ENCODE results near the gene ZDHHC14. TPM values are rescaled to one million over a fixed set of nuclear protein-coding genes. Genes with fewer than 3 reads are reported as not detected.

The ZDHHC14 gene
- total RNA-seq, 1 experiment from 2014 or later: 3.2 TPM

- Histone ChIP-seq H3K4me1 (ENCODE audit: insufficient read depth, low read length, poor library complexity, severe bottlenecking) (no peaks in the 10 kb centered on the region), H3K9me3 (ENCODE audit: low read depth, low read length, poor library complexity, severe bottlenecking) (no peaks in the 10 kb centered on the region), H3K36me3 (ENCODE audit: insufficient read depth, low read length, poor library complexity, severe bottlenecking) (no peaks in the 10 kb centered on the region), H3K27ac (ENCODE audit: low read depth, low read length, poor library complexity, severe bottlenecking) (no peak overlapping the region), H3K4me3 (ENCODE audit: low read depth, low read length, poor library complexity, severe bottlenecking) (no peak overlapping the region), H3K27me3 (replicated peaks; ENCODE audit: insufficient read depth, low read depth, low read length, poor library complexity) (no peaks in the 10 kb centered on the region)
- POLR2A ChIA-PET (ENCODE audit: low non-redundant PET): no interaction called here
- CTCF ChIA-PET: no interaction called here
- no peak for DNase-seq (ENCODE audit: low spot score)
- BruUV-seq (replicated peaks): no TSS peak
- TF ChIP-seq CTCF (conservative IDR thresholded peaks at IDR 0.05; ENCODE audit: low read depth, low read length) (no peak), EZH2 (IDR thresholded peaks at IDR 0.05; ENCODE audit: borderline replicate concordance, low read depth, low read length, poor library complexity, severe bottlenecking) (no peak)
- intact Hi-C loops (cut with micrococcal nuclease; ENCODE audit: unreplicated experiment): no loop called here
Observed at GRCh38 chr6:157681041-157681650, 300.2 kb downstream of the ZDHHC14 start.

GRCh38 chr6:157682856-157683481, 302.0 kb downstream of the ZDHHC14 start:
- H3K9me3 ChIP-seq (ENCODE audit: low read depth, low read length, poor library complexity, severe bottlenecking): no peaks in the 10 kb centered on the region
- H3K4me1 ChIP-seq (ENCODE audit: insufficient read depth, low read length, poor library complexity, severe bottlenecking): no peaks in the 10 kb centered on the region
- TF ChIP-seq EZH2 (IDR thresholded peaks at IDR 0.05; ENCODE audit: borderline replicate concordance, low read depth, low read length, poor library complexity, severe bottlenecking): no peak
- TF ChIP-seq CTCF (conservative IDR thresholded peaks at IDR 0.05; ENCODE audit: low read depth, low read length): no peak
- no peaks in the 10 kb centered on the region for H3K27me3 ChIP-seq (replicated peaks; ENCODE audit: insufficient read depth, low read depth, low read length, poor library complexity)
- no peaks in the 10 kb centered on the region for H3K36me3 ChIP-seq (ENCODE audit: insufficient read depth, low read length, poor library complexity, severe bottlenecking)
- BruUV-seq (replicated peaks): no TSS peak
- DNase-seq (ENCODE audit: low spot score): no peak
- H3K27ac ChIP-seq (ENCODE audit: low read depth, low read length, poor library complexity, severe bottlenecking): no peak overlapping the region
- intact Hi-C loops (cut with micrococcal nuclease; ENCODE audit: unreplicated experiment): no loop called here
- POLR2A ChIA-PET (ENCODE audit: low non-redundant PET): no interaction called here
- H3K4me3 ChIP-seq (ENCODE audit: low read depth, low read length, poor library complexity, severe bottlenecking): no peak overlapping the region
- CTCF ChIA-PET: no interaction called here

- ChIA-PET CTCF (no interaction called here), POLR2A (ENCODE audit: low non-redundant PET) (no interaction called here)
- no peak for DNase-seq (ENCODE audit: low spot score)
- intact Hi-C loops (cut with micrococcal nuclease; ENCODE audit: unreplicated experiment): no loop called here
- no peaks in the 10 kb centered on the region for H3K4me1 ChIP-seq (ENCODE audit: insufficient read depth, low read length, poor library complexity, severe bottlenecking)
- TF ChIP-seq CTCF (conservative IDR thresholded peaks at IDR 0.05; ENCODE audit: low read depth, low read length) (no peak), EZH2 (IDR thresholded peaks at IDR 0.05; ENCODE audit: borderline replicate concordance, low read depth, low read length, poor library complexity, severe bottlenecking) (no peak)
- H3K27me3 ChIP-seq (replicated peaks; ENCODE audit: insufficient read depth, low read depth, low read length, poor library complexity): no peaks in the 10 kb centered on the region
- no peaks in the 10 kb centered on the region for H3K9me3 ChIP-seq (ENCODE audit: low read depth, low read length, poor library complexity, severe bottlenecking)
- H3K36me3 ChIP-seq (ENCODE audit: insufficient read depth, low read length, poor library complexity, severe bottlenecking): no peaks in the 10 kb centered on the region
- H3K4me3 ChIP-seq (ENCODE audit: low read depth, low read length, poor library complexity, severe bottlenecking): no peak overlapping the region
- BruUV-seq (replicated peaks): no TSS peak
- no peak overlapping the region for H3K27ac ChIP-seq (ENCODE audit: low read depth, low read length, poor library complexity, severe bottlenecking)
Observed at GRCh38 chr6:157683707-157684106, 302.7 kb downstream of the ZDHHC14 start.

All from A673 (cell line).